NT2/D1 (cell line): ENCODE results near the gene DTX2.
"Not testable (repeated sequence)": the region's sequence is repeated elsewhere in the genome, so short reads cannot be mapped to it uniquely, and the experiment has no call there.

ENCODE experiments used
- SUZ12 ChIP-seq: IDR thresholded peaks from 2 replicates; pipeline ENCODE4 v1.6.1; 2011; ENCODE audit not compliant: insufficient read length, insufficient read depth; ENCODE audit errors: extremely low read depth
- YY1 ChIP-seq: IDR thresholded peaks from 2 replicates; pipeline ENCODE4 v1.6.1; 2011; ENCODE audit not compliant: insufficient read length, insufficient read depth
- ZNF274 ChIP-seq: IDR thresholded peaks from 2 replicates; pipeline ENCODE4 v1.6.1; 2011; ENCODE audit warnings: mild to moderate bottlenecking, low read depth, low read length

- not testable (repeated sequence) for TF ChIP-seq ZNF274, YY1, SUZ12
These were observed at the start of gene DTX2 for GRCh38 chr7:76461464-76462101.
